Uterus (tissue), 2 donors: ENCODE results near the gene CDK4.

Experiments used
- CTCF ChIP-seq, 4 experiments: fragments of 200-600 bp in 2 of 4; fragments of 450-650 bp in 2 of 4; sonication (generic) in 2 of 4; IDR thresholded peaks; one replicate each; pipeline ENCODE4 v1.5.1; 2016 to 2019; ENCODE audit warnings: antibody characterized with exemption in 4 of 4, mild to moderate bottlenecking in 2 of 4, moderate library complexity in 1 of 4
- POLR2A ChIP-seq, 2 donors: fragments of 450-650 bp; IDR thresholded peaks; one replicate each; pipeline ENCODE4 v1.6.1; 2016; ENCODE audit warnings: antibody characterized with exemption in 2 of 2, mild to moderate bottlenecking in 1 of 2, moderate library complexity in 1 of 2

- no peak for TF ChIP-seq CTCF (IDR thresholded peaks at IDR 0.05)
- TF ChIP-seq POLR2A (IDR thresholded peaks at IDR 0.05), result no peak
Measured at GRCh38 chr12:57741844-57742738, 10.0 kb downstream of the CDK4 start.
